OCI-LY7 (cell line): Measurements from ENCODE around the gene MYL11. TPM values are rescaled to one million over a fixed set of nuclear protein-coding genes. Genes with fewer than 3 reads are reported as not detected.

Experiments used
- BruUV-seq: library from RNA; stranded (reverse); fragments of 400-500 nt; replicated peaks from 2 replicates; lab custom pipeline; 2021; lab: Mats Ljungman, UMichigan
- CTCF ChIA-PET: fragments of 300-600 bp; sonication (Branson Sonifier 250); formaldehyde crosslinking; loops from one replicate; lab custom pipeline; 2022; ENCODE audit warnings: antibody characterized with exemption; ENCODE audit not compliant: unreplicated experiment; lab: Charles Lee
- POLR2A ChIA-PET: fragments of 300-600 bp; sonication (Branson Sonifier 250); formaldehyde crosslinking; loops from one replicate; lab custom pipeline; 2022; ENCODE audit warnings: antibody characterized with exemption; lab: Charles Lee
- DNase-seq: peaks from one replicate; pipeline ENCODE4 v3.0.0-alpha.2; 2015; ENCODE audit warnings: low spot score
- H2AFZ ChIP-seq: fragments of 200-600 bp; sonication (generic), shearing (Covaris generic); 2 replicates; pipeline ENCODE4 v1.6.1; 2014; ENCODE audit warnings: mild to moderate bottlenecking, antibody characterized with exemption, low read length, moderate library complexity
- H3K27ac ChIP-seq: fragments of 200-600 bp; sonication (generic); 2 replicates; pipeline ENCODE4 v1.5.1; 2014; ENCODE audit warnings: mixed run types, low read depth, mild to moderate bottlenecking, moderate library complexity, low read length, inconsistent platforms; ENCODE audit not compliant: poor library complexity, severe bottlenecking
- H3K36me3 ChIP-seq: fragments of 200-600 bp; sonication (generic); 2 replicates; pipeline ENCODE4 v1.6.1; 2014; ENCODE audit warnings: mild to moderate bottlenecking, antibody characterized with exemption, low read length, moderate library complexity, mixed read lengths; ENCODE audit not compliant: insufficient read depth
- H3K4me1 ChIP-seq: fragments of 200-600 bp; sonication (generic); 2 replicates; pipeline ENCODE4 v1.5.1; 2014; ENCODE audit warnings: mild to moderate bottlenecking, low read length; ENCODE audit not compliant: insufficient read depth, poor library complexity, severe bottlenecking
- H3K4me2 ChIP-seq: fragments of 200-600 bp; sonication (generic); 2 replicates; pipeline ENCODE4 v1.6.1; 2014; ENCODE audit warnings: mild to moderate bottlenecking, low read length
- H3K4me3 ChIP-seq: fragments of 200-600 bp; sonication (generic); 2 replicates; pipeline ENCODE4 v1.5.1; 2014; ENCODE audit warnings: mild to moderate bottlenecking, low read depth, low read length; ENCODE audit not compliant: poor library complexity, severe bottlenecking
- H3K79me2 ChIP-seq: fragments of 200-600 bp; sonication (generic); 2 replicates; pipeline ENCODE4 v1.6.1; 2016; ENCODE audit warnings: low read depth, mild to moderate bottlenecking, low read length, moderate library complexity, mixed read lengths; ENCODE audit not compliant: insufficient read depth
- H3K9me2 ChIP-seq: fragments of 200-600 bp; sonication (generic); 2 replicates; pipeline ENCODE4 v1.6.1; 2016; ENCODE audit warnings: mild to moderate bottlenecking, low read length, mixed read lengths; ENCODE audit not compliant: insufficient read depth
- H3K9me3 ChIP-seq: fragments of 200-600 bp; sonication (generic); 2 replicates; pipeline ENCODE4 v1.6.1; 2014; ENCODE audit warnings: mild to moderate bottlenecking, mixed run types, low read length, mixed read lengths
- H4K20me1 ChIP-seq: fragments of 200-600 bp; sonication (generic); 2 replicates; pipeline ENCODE4 v1.6.1; 2014; ENCODE audit warnings: mild to moderate bottlenecking, antibody characterized with exemption, low read length, moderate library complexity, mixed read lengths; ENCODE audit not compliant: insufficient read depth
- CTCF ChIP-seq: fragments of 200-600 bp; sonication (generic); conservative IDR thresholded peaks from 2 replicates; pipeline ENCODE4 v1.5.1; 2014; ENCODE audit warnings: mild to moderate bottlenecking, antibody characterized with exemption, low read length, moderate library complexity, mixed read lengths
- EZH2phosphoT487 ChIP-seq: fragments of 200-600 bp; sonication (generic); IDR thresholded peaks from 2 replicates; pipeline ENCODE4 v1.6.1; 2018; ENCODE audit warnings: low read depth, borderline replicate concordance, mild to moderate bottlenecking, mixed run types, antibody characterized with exemption, low read length, moderate library complexity, mixed read lengths
- intact Hi-C: fragments of 100-400 bp; cut with micrococcal nuclease; formaldehyde crosslinking; loops from one replicate; pipeline ENCODE4 v1.10.0; 2022; ENCODE audit not compliant: unreplicated experiment
- total RNA-seq, 2 experiments: library from RNA; depleted of rRNA in 1 of 2; stranded (reverse); fragments of >200 nt in 1 of 2; shearing (Covaris generic) in 1 of 2; gene quantifications; 2 replicates each; pipeline ENCODE4 v1.2.3, GENCODE V29; 2014 to 2022

Gene MYL11
- total RNA-seq, 2 experiments from 2014 or later: 3.2 to 3.9 TPM

- Histone ChIP-seq H3K27ac (peak overlapping the region; percentile 82), H3K4me2 (peak overlapping the region; percentile 86)
- TF ChIP-seq CTCF (peak; percentile 97), EZH2phosphoT487 (no peak)
Measured at GRCh38 chr16:30409125-30410060, 34.8 kb downstream of the MYL11 start.

GRCh38 chr16:30413112-30413806 lies 38.7 kb downstream of the MYL11 start:
- ChIA-PET POLR2A (interaction anchor here (0.6 kb wide), 1 partner anchor 398 kb away, joined by 3 read pairs; no protein-coding TSS in a partner anchor), CTCF (no interaction called here)
- Histone ChIP-seq H3K79me2 (peaks cover 9% of the 10 kb centered on the region; the same call in 1 of the 2 replicates), H3K4me3 (no peak overlapping the region), H4K20me1 (no peaks in the 10 kb centered on the region), H3K9me3 (no peaks in the 10 kb centered on the region), H3K4me1 (peaks cover 32% of the 10 kb centered on the region), H3K9me2 (no peaks in the 10 kb centered on the region), H3K36me3 (peaks cover 54% of the 10 kb centered on the region), H3K27ac (no peak overlapping the region), H2AFZ (no peak overlapping the region), H3K4me2 (no peak overlapping the region)
- BruUV-seq: TSS peak; percentile 57
- intact Hi-C loops: no loop called here
- TF ChIP-seq CTCF: no peak
- no peak for TF ChIP-seq EZH2phosphoT487
- no peak for DNase-seq

More at GRCh38 chr16:30409125-30410060, 34.8 kb downstream of the MYL11 start:
- no peaks in the 10 kb centered on the region for H3K9me3 ChIP-seq
- H3K9me2 ChIP-seq: no peaks in the 10 kb centered on the region
- peak overlapping the region; percentile 55 for H3K4me3 ChIP-seq
- ChIA-PET POLR2A (interaction anchor here (0.7 to 5.0 kb wide), 4 partner anchors 26 to 63 kb away, joined by 3 to 19 read pairs (median 6); partner anchors contain the start of genes SEPTIN1 and TBC1D10B), CTCF (interaction anchor here (0.6 to 1.7 kb wide), 3 partner anchors 8 to 39 kb away, joined by 3 to 6 read pairs (median 3); partner anchors contain the start of gene DCTPP1)
- peaks cover 28% of the 10 kb centered on the region for H3K4me1 ChIP-seq
- intact Hi-C loops: loop anchor here (1.0 to 10.0 kb wide), 3 partner anchors 31 to 315 kb away; partner anchors contain the start of genes TBX6 and YPEL3
- no TSS peak for BruUV-seq
- H4K20me1 ChIP-seq: no peaks in the 10 kb centered on the region
- H2AFZ ChIP-seq: 0 out of 2 replicates have a peak overlapping the region, but pooled peaks have one; percentile 8
- DNase-seq: peak; percentile 94
- peaks cover 12% of the 10 kb centered on the region; the same call in 1 of the 2 replicates for H3K79me2 ChIP-seq
- peaks cover 41% of the 10 kb centered on the region for H3K36me3 ChIP-seq
